HG02840 (cell line): ENCODE data around the gene GNMT.
"Not testable (repeated sequence)": the region's sequence is repeated elsewhere in the genome, so short reads cannot be mapped to it uniquely, and the experiment has no call there.

Experiments
- ATAC-seq: cut with Tn5 transposase; IDR thresholded peaks from one replicate; pipeline ENCODE4 v1.9.1; 2021; ENCODE audit warnings: mild to moderate bottlenecking, moderate library complexity, moderate number of reproducible peaks; ENCODE audit not compliant: unreplicated experiment, low FRiP score

Gene GNMT

DNA sequence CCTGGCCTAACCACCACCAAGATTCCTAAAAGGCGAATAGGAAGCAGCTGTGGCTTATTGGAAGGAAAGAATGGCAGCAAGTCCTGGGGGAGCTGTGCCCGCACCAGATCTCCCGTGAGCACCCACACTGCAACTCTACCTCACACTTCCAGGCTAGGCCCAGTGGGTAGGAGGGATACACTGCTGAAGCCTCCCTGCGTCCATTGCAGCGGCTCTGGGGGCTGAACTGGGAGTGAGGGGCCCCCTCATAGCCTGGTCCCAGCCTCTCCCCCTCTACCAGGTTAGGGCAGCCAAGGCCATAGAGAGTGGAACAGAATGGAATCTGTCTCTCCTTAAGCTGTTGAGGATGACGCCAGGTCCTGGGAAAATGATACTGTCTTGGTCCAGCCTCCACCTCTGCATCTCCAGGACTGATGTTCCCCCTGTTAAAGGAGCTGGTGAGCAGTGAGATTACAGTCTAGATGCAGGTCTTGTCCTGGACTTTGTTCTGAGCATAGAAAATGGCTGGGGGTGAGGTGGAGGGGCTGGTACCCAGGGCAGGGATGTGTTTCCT lies 20.0 kb upstream of the GNMT start:
- no peak for ATAC-seq

DNA sequence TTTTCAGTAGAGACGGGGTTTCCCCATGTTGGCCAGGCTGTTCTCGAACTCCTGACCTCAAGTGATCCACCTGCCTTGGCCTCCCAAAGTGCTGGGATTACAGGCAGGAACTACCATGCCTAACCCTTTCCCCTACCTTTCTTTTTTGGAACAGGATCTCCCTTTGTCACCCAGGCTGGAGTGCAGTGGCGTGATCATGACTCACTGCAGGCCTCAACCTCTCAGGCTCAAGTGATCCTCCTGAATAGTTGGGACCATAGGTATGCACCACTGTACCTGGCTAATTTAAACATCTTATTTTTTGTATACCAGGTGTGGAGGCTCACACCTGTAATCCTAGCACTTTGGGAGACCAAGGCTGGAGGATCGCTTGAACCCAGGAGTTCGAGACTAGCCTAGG lies 19.2 kb upstream of the GNMT start:
- not testable (repeated sequence) for ATAC-seq

GRCh38 chr6:42942444-42942843 lies 18.1 kb upstream of the GNMT start:
- ATAC-seq: no peak

GRCh38 chr6:42947950-42948349 lies 12.6 kb upstream of the GNMT start:
- no peak for ATAC-seq

DNA sequence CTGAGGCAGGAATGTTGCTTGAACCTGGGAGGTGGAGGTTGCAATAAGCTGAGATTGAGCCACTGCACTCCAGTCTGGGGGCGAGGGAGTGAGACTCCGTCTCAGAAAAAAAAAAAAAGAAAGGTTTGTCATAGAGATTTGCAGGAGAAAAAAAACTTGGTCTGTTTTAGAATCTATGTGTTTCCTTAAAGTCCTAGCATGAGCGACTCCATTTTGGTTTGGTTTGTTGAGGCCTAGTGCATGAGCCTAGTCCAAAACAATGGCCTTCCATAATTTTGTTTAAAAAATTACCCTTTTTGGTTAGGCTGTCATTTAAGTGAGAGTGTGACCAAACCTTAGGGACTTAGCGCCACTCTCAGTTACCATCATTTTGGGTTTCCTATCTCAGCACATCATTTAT lies 8.2 kb upstream of the GNMT start:
- no peak for ATAC-seq

DNA sequence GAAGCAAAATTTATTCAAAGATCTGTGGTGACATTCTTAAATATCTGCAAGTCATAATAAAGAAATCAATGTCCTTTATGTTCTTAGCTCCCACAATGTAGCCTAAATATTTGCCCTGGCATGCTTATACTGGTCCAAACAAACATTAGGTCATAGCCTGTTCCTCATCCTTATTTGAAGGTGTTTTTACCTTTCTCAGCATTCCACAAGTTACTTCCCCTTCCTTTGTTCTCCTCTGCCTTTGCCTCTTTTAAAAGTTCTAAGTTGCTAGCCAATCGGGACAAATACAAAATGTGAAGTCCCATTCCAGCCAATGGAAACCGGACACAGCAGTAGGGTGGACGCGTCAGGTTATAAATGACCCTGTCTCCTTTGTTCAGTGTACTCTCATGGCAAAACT lies 6.1 kb upstream of the GNMT start:
- not testable (repeated sequence) for ATAC-seq

- no peak for ATAC-seq
Observed at GRCh38 chr6:42958125-42958524, 2.4 kb upstream of the GNMT start.

- no peak for ATAC-seq
Observed at GRCh38 chr6:42959917-42960242, 674 bp upstream of the GNMT start.

DNA sequence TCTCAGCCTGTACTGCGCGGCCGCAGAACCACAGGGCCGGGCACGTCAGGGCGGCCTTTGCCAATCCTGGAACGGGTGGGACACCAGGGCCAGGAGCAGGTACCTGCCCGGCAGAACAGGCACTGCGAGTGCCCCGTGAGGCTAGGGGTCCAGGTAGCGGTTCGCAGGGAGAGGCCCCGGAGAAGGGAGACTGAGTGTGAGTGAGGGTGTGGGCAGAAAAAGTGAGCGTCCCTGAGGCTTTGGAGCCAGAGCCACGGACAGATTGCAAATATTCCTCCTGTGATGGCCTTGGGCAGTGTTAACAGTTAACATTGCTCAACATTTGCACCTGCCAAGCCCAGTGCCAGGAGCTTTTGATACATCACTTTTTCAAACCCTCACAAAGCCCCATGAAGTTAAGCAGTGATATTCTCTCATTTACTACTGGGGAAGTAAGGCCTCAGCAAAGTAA lies 491 bp downstream of the GNMT start:
- ATAC-seq: no peak

DNA sequence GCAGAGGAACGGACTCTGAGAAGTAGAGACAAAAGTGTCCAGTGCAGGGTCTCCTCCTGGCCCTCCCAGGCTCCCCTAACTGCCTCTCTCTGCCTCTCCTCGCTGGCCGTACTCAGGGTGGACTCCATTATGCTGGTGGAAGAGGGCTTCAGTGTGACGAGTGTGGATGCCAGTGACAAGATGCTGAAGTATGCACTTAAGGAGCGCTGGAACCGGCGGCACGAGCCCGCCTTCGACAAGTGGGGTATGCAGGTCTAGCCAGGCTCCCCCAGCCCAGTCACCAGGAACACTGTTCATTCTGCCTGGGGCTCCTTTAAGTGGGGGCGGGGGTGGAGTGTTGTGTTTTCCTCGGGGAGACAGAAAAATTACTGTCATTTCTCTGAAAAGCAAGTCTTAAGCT lies 1.5 kb downstream of the GNMT start:
- ATAC-seq: no peak

DNA sequence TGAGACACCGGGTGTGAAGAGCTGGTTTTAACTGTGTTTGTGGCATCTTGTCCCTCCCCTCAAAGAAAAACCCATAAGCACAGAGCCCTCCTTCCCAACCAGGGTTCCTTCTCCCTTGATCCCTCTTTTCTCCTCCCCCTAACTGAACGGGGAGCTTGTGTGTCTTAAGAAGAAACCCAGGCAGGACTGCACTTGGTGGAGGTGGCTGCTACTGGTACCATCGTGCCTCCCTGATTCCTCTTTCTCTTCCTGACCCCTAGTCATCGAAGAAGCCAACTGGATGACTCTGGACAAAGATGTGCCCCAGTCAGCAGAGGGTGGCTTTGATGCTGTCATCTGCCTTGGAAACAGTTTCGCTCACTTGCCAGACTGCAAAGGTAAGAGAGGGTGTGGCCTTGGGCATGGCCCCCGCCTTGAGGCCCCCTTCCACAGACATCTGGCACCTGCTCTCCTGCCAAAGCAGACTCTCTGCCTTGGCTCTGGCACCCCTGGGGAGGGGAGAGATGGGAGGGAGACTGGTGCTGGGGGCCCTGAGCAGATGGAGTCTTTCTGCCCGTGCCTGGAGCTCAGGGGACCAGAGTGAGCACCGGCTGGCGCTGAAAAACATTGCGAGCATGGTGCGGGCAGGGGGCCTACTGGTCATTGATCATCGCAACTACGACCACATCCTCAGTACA lies 2.1 kb downstream of the GNMT start:
- no peak for ATAC-seq

DNA sequence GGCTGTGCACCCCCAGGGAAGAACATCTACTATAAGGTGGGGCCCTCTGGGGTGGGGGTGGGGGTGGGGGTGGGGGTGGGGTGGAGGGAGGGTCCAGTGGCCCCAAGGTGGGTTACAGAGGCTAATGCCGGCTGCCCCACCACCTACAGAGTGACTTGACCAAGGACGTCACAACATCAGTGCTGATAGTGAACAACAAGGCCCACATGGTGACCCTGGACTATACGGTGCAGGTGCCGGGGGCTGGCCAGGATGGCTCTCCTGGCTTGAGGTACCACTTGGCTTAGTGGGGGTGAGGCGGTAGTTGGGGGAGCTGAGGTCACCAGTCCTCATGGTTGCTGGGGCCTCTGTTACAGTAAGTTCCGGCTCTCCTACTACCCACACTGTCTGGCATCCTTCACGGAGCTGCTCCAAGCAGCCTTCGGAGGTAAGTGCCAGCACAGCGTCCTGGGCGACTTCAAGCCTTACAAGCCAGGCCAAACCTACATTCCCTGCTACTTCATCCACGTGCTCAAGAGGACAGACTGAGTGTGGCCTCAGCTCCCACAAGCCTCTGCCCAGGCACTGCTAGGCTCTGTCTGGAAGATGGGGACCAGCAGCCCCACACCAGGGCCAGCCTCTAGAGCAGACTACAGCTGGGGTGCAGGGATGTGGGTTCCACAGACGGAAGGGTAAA lies 2.8 kb downstream of the GNMT start:
- no peak for ATAC-seq

DNA sequence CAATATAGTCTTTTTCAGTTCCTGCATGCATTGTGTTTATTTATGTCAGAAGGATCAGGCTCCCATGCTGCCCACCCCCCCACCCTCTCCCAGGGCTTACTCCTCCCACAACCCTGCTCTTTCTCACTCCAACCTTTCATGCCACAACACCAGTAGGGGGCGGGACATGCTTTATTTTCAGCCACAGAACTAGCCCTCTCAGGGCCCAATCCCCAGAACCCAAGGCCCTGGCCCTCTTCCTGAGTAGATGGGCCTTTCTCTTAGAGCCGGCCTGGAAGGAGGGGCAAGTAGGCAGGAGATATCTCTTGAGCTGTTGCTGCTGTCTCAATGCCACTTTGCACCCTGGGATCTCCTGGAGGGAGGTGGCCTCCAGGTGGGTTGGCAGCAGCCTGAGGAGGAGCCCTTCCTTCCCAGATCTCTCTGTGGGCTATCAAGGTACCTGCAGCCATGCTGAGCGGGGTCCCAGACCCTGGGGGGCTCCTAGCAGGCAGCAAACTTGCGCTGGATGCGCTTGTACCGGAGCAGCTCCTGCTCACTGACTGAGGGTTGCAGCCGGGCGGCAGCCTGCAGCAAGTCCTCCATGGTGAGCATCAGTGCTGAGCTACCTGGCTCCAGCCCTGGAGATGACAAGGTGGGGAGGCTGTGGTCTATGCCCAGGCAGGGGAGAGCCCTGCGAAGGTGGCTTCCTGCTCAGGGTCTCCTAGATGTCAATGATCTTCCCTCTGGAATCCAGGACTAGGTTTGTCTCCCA lies 3.5 kb downstream of the GNMT start:
- no peak for ATAC-seq

DNA sequence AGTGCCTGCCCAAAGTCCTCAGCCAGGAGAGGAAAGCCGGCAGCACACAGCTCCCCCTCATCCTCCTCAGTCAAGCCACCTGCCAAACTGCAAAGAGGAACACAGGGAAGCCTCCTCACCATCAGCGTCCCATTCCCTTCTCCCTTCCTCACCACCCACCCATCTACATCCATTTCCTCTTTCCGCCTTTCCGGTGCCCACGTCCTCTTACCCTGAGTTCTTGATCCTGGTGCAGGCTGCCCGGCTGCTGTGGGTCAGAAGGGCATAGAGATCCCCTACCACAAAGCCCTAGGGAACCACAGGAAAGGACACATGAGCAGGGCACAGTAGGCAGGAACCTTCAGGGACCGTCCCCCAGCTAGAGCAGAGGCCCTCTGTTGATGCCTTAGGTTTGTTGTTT lies 6.0 kb downstream of the GNMT start:
- no peak for ATAC-seq

GRCh38 chr6:42967228-42967627 lies 6.7 kb downstream of the GNMT start:
- no peak for ATAC-seq

- no peak for ATAC-seq
Observed at GRCh38 chr6:42968126-42968701, 7.7 kb downstream of the GNMT start.

GRCh38 chr6:42968783-42969182 lies 8.2 kb downstream of the GNMT start:
- no peak for ATAC-seq

GRCh38 chr6:42969431-42969830 lies 8.9 kb downstream of the GNMT start:
- ATAC-seq: no peak

DNA sequence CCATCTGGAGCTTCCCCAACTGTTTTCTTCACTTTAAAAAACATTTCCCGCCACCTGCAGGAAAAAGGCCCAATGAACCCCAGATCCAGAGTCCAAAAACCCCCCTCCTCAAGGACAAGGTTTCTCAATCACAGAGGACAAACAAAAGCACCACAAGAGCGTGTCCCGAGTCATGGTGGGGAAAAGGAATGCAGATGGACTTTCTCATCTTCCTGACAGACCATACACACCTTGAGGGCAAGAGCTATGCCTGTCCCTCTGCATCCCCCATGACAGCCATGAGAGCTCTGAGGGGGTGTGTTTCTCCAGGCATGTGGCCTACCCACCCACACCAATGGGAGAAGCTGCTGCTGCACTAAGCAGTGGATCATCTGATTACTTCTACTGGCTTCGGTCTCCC lies 9.4 kb downstream of the GNMT start:
- ATAC-seq: no peak

- ATAC-seq: no peak
Observed at GRCh38 chr6:42970871-42971612, 10.5 kb downstream of the GNMT start.
